CD14-positive monocyte (primary cell): Measurements from ENCODE around the gene FCRL4. TPM values are rescaled to one million over a fixed set of nuclear protein-coding genes. Genes with fewer than 3 reads are reported as not detected.

Experiments used
- DNase-seq, 3 donors: peaks; one replicate each; pipeline ENCODE4 v3.0.0-alpha.2; 2011 to 2022
- H2AFZ ChIP-seq: 2 replicates; pipeline ENCODE4 v1.6.0; 2012; ENCODE audit warnings: mild to moderate bottlenecking, low read depth, low read length, inconsistent platforms; ENCODE audit not compliant: insufficient read depth, poor library complexity, severe bottlenecking
- H3K27ac ChIP-seq, 2 donors: 1 replicate in 1 of 2; 2 replicates in 1 of 2; pipeline ENCODE4 v1.5.1; 2012 to 2013; ENCODE audit warnings: low read length in 2 of 2, control low read depth in 1 of 2, inconsistent platforms in 1 of 2, low read depth in 1 of 2, mild to moderate bottlenecking in 1 of 2
- H3K27me3 ChIP-seq, 2 donors: one replicate each; pipeline versions ENCODE4 v1.6.0 to v1.6.1; 2011 to 2013; ENCODE audit warnings: low read length in 2 of 2; ENCODE audit not compliant: control insufficient read depth in 2 of 2, insufficient read depth in 2 of 2
- H3K36me3 ChIP-seq, 2 donors: replicated peaks in 1 of 2; 1 replicate in 1 of 2; 2 replicates in 1 of 2; pipeline versions ENCODE4 v1.5.1 to v1.6.1; 2012 to 2013; ENCODE audit warnings: low read length in 2 of 2, control low read depth in 1 of 2, inconsistent platforms in 1 of 2, mild to moderate bottlenecking in 1 of 2; ENCODE audit not compliant: insufficient read depth in 2 of 2, control insufficient read depth in 1 of 2
- H3K4me1 ChIP-seq, 2 donors: 1 replicate in 1 of 2; 2 replicates in 1 of 2; pipeline versions ENCODE4 v1.5.1 to v1.6.1; 2012 to 2013; ENCODE audit warnings: low read length in 2 of 2, control low read depth in 1 of 2, inconsistent platforms in 1 of 2, mild to moderate bottlenecking in 1 of 2, moderate library complexity in 1 of 2; ENCODE audit not compliant: insufficient read depth in 2 of 2, control insufficient read depth in 1 of 2
- H3K4me2 ChIP-seq: replicated peaks from 2 replicates; pipeline ENCODE3; 2012; ENCODE audit warnings: low read length, moderate library complexity, mild to moderate bottlenecking; ENCODE audit not compliant: poor library complexity, severe bottlenecking; ENCODE audit errors: extremely low read depth
- H3K4me3 ChIP-seq, 3 experiments: fragments of 200-600 bp in 1 of 3; sonication (generic) in 1 of 3; replicated peaks in 1 of 3; 1 replicate in 2 of 3; 2 replicates in 1 of 3; pipeline ENCODE4 v1.5.1; 2011 to 2013; ENCODE audit warnings: low read length in 3 of 3, mild to moderate bottlenecking in 3 of 3, control low read depth in 2 of 3, low read depth in 2 of 3, inconsistent platforms in 1 of 3, moderate library complexity in 1 of 3
- H3K79me2 ChIP-seq: 2 replicates; pipeline ENCODE4 v1.6.0; 2012; ENCODE audit warnings: mild to moderate bottlenecking, control low read depth, inconsistent platforms, low read length, moderate library complexity; ENCODE audit not compliant: insufficient read depth
- H3K9ac ChIP-seq: 2 replicates; pipeline ENCODE4 v1.6.0; 2017; ENCODE audit warnings: low read length, mild to moderate bottlenecking; ENCODE audit not compliant: insufficient read depth, poor library complexity, severe bottlenecking
- H3K9me3 ChIP-seq, 2 donors: replicated peaks in 1 of 2; 1 replicate in 1 of 2; 2 replicates in 1 of 2; pipeline versions ENCODE4 v1.5.1 to v1.6.1; 2012 to 2013; ENCODE audit warnings: low read length in 2 of 2, control low read depth in 1 of 2; ENCODE audit not compliant: control insufficient read depth in 1 of 2, insufficient read depth in 1 of 2
- H4K20me1 ChIP-seq: 2 replicates; pipeline ENCODE4 v1.6.0; 2012; ENCODE audit warnings: mild to moderate bottlenecking, low read length, control low read depth, moderate library complexity; ENCODE audit not compliant: insufficient read depth
- H3K27ac Mint-ChIP-seq, 7 donors: one replicate each; pipeline ENCODE4 v1.8.0; 2020; ENCODE audit warnings: mild to moderate bottlenecking in 7 of 7, mixed read lengths in 7 of 7, moderate library complexity in 6 of 7, inconsistent platforms in 2 of 7
- H3K27me3 Mint-ChIP-seq, 3 donors: one replicate each; pipeline ENCODE4 v1.8.0; 2021 to 2022; ENCODE audit warnings: low read depth in 3 of 3, mild to moderate bottlenecking in 3 of 3, mixed read lengths in 3 of 3, moderate library complexity in 3 of 3, inconsistent platforms in 1 of 3
- H3K36me3 Mint-ChIP-seq, 2 donors: one replicate each; pipeline ENCODE4 v1.8.0; 2020; ENCODE audit warnings: mixed read lengths in 2 of 2, inconsistent platforms in 1 of 2, mild to moderate bottlenecking in 1 of 2
- H3K4me1 Mint-ChIP-seq: one replicate; pipeline ENCODE4 v1.8.0; 2020; ENCODE audit warnings: mild to moderate bottlenecking, mixed read lengths
- H3K4me3 Mint-ChIP-seq, 2 donors: one replicate each; pipeline ENCODE4 v1.8.0; 2020; ENCODE audit warnings: mild to moderate bottlenecking in 2 of 2, mixed read lengths in 2 of 2, moderate library complexity in 1 of 2
- H3K9me3 Mint-ChIP-seq, 7 donors: one replicate each; pipeline ENCODE4 v1.8.0; 2020 to 2022; ENCODE audit warnings: mixed read lengths in 7 of 7, mild to moderate bottlenecking in 6 of 7, moderate library complexity in 6 of 7, inconsistent platforms in 2 of 7
- WGBS: methylation state at CpG from one replicate; pipeline ENCODE4 v1.1.5; 2013; ENCODE audit warnings: missing lambda C conversion rate; ENCODE audit not compliant: insufficient coverage; 5-methylcytosine and 5-hydroxymethylcytosine counted together
- intact Hi-C, 2 donors: fragments of 100-400 bp; cut with micrococcal nuclease; formaldehyde crosslinking; loops; one replicate each; pipeline versions ENCODE4 v1.15.0 to v1.15.1; 2023
- polyA plus RNA-seq, 3 donors: library from polyadenylated mRNA; depleted of rRNA in 1 of 3; unstranded in 2 of 3; stranded (reverse) in 1 of 3; fragments of 300-500 nt in 2 of 3; fragments of >200 nt in 1 of 3; fragmentation: Illumina TruSeq in 2 of 3; gene quantifications; 1 replicate in 2 of 3; 2 replicates in 1 of 3; pipeline ENCODE4 v1.2.3, GENCODE V29; 2012 to 2021
- TF ChIP-seq, protein P1 (sequence below): fragments of 200-600 bp; IDR thresholded peaks from one replicate; pipeline ENCODE4 v1.8.0; 2022; ENCODE audit warnings: antibody characterized with exemption, mild to moderate bottlenecking

FCRL4 gene
- polyA plus RNA-seq, 3 donors: not detected

DNA sequence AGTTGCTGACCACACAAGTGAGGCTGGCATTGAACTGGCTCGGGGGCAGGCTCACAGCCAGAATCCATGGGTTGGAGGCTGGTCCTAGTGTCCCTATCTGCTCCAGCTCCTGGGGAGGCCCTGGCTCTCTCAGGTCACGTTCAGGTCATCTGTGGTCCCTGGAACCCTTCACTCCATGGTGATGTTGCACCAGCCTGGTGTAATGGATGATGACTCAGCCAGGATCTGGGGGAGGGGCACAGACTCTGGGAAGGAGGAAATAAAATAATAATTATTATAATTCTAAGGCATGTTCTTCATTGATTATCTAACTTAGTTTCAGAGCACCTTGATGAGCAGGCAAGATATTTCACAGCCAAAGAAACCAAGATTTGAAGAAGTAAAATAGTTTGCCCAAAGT lies 26.6 kb upstream of the FCRL4 start:
- no peak overlapping the region for H3K4me2 ChIP-seq
- H2AFZ ChIP-seq: no peak overlapping the region
- TF ChIP-seq, protein P1, sequence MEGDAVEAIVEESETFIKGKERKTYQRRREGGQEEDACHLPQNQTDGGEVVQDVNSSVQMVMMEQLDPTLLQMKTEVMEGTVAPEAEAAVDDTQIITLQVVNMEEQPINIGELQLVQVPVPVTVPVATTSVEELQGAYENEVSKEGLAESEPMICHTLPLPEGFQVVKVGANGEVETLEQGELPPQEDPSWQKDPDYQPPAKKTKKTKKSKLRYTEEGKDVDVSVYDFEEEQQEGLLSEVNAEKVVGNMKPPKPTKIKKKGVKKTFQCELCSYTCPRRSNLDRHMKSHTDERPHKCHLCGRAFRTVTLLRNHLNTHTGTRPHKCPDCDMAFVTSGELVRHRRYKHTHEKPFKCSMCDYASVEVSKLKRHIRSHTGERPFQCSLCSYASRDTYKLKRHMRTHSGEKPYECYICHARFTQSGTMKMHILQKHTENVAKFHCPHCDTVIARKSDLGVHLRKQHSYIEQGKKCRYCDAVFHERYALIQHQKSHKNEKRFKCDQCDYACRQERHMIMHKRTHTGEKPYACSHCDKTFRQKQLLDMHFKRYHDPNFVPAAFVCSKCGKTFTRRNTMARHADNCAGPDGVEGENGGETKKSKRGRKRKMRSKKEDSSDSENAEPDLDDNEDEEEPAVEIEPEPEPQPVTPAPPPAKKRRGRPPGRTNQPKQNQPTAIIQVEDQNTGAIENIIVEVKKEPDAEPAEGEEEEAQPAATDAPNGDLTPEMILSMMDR: no peak
- H3K9me3 ChIP-seq: no peaks in the 10 kb centered on the region
- no peaks in the 10 kb centered on the region for H3K79me2 ChIP-seq
- H3K27ac ChIP-seq: no peak overlapping the region
- Mint-ChIP-seq H3K9me3 (no peaks in the 10 kb centered on the region), H3K27me3 (peaks cover 30 to 69% (median 52%) of the 10 kb centered on the region in 3 donors), H3K36me3 (no peaks in the 10 kb centered on the region), H3K4me1 (peaks cover 7% of the 10 kb centered on the region), H3K4me3 (peak overlapping the region in 1 of 2 donors; percentile 60), H3K27ac (peak overlapping the region in 1 of 7 donors; percentile 20)
- peaks cover 59 to 88% of the 10 kb centered on the region in 2 donors for H3K27me3 ChIP-seq
- DNase-seq: peak in 1 of 3 donors; percentile 9
- H3K4me3 ChIP-seq: no peak overlapping the region
- no peak overlapping the region for H3K9ac ChIP-seq
- 89% methylated on average over 1 of the region's 2 CpGs for WGBS
- intact Hi-C loops: no loop called here
- H4K20me1 ChIP-seq: no peaks in the 10 kb centered on the region
- no peaks in the 10 kb centered on the region for H3K36me3 ChIP-seq
- peaks cover 6 to 8% of the 10 kb centered on the region in 2 donors for H3K4me1 ChIP-seq

- H2AFZ ChIP-seq: no peak overlapping the region
- Mint-ChIP-seq H3K4me3 (no peak overlapping the region), H3K27ac (no peak overlapping the region), H3K9me3 (no peaks in the 10 kb centered on the region), H3K27me3 (peaks cover 26 to 71% (median 62%) of the 10 kb centered on the region in 3 donors), H3K36me3 (no peaks in the 10 kb centered on the region), H3K4me1 (peaks cover 7% of the 10 kb centered on the region)
- no peaks in the 10 kb centered on the region for H4K20me1 ChIP-seq
- H3K36me3 ChIP-seq: no peaks in the 10 kb centered on the region
- H3K9ac ChIP-seq: no peak overlapping the region
- TF ChIP-seq, protein P1: no peak
- 83% methylated on average over 1 of the region's 5 CpGs for WGBS
- H3K9me3 ChIP-seq: no peaks in the 10 kb centered on the region
- H3K4me2 ChIP-seq: no peak overlapping the region
- peaks cover 62 to 85% of the 10 kb centered on the region in 2 donors for H3K27me3 ChIP-seq
- no peaks in the 10 kb centered on the region for H3K79me2 ChIP-seq
- H3K27ac ChIP-seq: no peak overlapping the region
- intact Hi-C loops: no loop called here
- no peak overlapping the region for H3K4me3 ChIP-seq
- H3K4me1 ChIP-seq: peaks cover 6 to 8% of the 10 kb centered on the region in 2 donors
- DNase-seq: no peak
Measured at GRCh38 chr1:157622471-157622870, 24.6 kb upstream of the FCRL4 start.
